ENCODE measurements around the gene MME. TPM values are rescaled to one million over a fixed set of nuclear protein-coding genes. Genes with fewer than 3 reads are reported as not detected.

Gene MME
- total and polyA plus RNA-seq, 2 donors (not counting 1 experiment from before 2014, with no cell fraction given), result 137 to 451 TPM

DNA sequence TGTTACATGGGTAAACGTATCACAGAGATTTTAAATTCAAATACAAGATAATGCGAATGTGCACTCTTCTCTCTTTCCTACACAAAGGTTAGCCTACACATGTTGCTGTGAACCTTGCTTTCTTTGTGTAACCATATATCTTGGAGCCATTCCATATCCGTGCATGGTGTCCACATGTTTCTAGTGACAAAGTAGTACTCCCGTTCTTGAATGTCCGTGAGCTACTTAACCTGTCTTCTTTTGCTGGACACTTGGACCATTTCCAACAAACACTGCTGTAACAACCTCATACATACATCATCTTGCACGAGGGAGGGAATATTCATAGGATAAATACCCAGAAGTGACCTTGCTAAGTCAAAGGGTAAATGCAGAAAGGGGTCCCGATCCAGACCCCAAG, 138.3 kb downstream of the MME start:
- Histone ChIP-seq H3K9ac (ENCODE audit: insufficient read depth, low read length) (no peak overlapping the region), H3K27ac (ENCODE audit: insufficient read depth, low read length) (no peak overlapping the region), H3K9me3 (ENCODE audit: control insufficient read depth, insufficient read depth, low read depth, low read length) (no peaks in the 10 kb centered on the region), H3K4me3 (replicated peaks in 1 of 4; ENCODE audit: control extremely low read depth in 1 of 4, insufficient read depth in 1 of 4, low read depth in 3 of 4, low read length in 4 of 4) (no peak overlapping the region), H3K27me3 (ENCODE audit: control insufficient read depth, insufficient read depth, low read length) (no peaks in the 10 kb centered on the region), H3K4me1 (ENCODE audit: control insufficient read depth, extremely low read depth, insufficient read depth, low read length) (no peaks in the 10 kb centered on the region), H3K36me3 (ENCODE audit: control insufficient read depth, insufficient read depth, low read length) (no peaks in the 10 kb centered on the region), H2AFZ (ENCODE audit: low read length) (no peak overlapping the region), H4K20me1 (ENCODE audit: control insufficient read depth, extremely low read depth, insufficient read depth, low read length) (no peaks in the 10 kb centered on the region), H3K79me2 (ENCODE audit: control insufficient read depth, insufficient read depth, low read length) (no peaks in the 10 kb centered on the region), H3K4me2 (ENCODE audit: extremely low read depth, insufficient read depth, low read length) (no peak overlapping the region)
- DNase-seq (ENCODE audit: low read depth in 2 of 2), result peak in 1 of 2 donors; percentile 8
- TF ChIP-seq EZH2 (IDR thresholded peaks at IDR 0.05; ENCODE audit: low read length, missing control alignments), result no peak
- TF ChIP-seq, protein P1, sequence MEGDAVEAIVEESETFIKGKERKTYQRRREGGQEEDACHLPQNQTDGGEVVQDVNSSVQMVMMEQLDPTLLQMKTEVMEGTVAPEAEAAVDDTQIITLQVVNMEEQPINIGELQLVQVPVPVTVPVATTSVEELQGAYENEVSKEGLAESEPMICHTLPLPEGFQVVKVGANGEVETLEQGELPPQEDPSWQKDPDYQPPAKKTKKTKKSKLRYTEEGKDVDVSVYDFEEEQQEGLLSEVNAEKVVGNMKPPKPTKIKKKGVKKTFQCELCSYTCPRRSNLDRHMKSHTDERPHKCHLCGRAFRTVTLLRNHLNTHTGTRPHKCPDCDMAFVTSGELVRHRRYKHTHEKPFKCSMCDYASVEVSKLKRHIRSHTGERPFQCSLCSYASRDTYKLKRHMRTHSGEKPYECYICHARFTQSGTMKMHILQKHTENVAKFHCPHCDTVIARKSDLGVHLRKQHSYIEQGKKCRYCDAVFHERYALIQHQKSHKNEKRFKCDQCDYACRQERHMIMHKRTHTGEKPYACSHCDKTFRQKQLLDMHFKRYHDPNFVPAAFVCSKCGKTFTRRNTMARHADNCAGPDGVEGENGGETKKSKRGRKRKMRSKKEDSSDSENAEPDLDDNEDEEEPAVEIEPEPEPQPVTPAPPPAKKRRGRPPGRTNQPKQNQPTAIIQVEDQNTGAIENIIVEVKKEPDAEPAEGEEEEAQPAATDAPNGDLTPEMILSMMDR (conservative IDR thresholded peaks at IDR 0.05 in 1 of 2, IDR thresholded peaks at IDR 0.05 in 1 of 2; ENCODE audit: low read depth in 1 of 2, low read length in 2 of 2), result no peak

DNA sequence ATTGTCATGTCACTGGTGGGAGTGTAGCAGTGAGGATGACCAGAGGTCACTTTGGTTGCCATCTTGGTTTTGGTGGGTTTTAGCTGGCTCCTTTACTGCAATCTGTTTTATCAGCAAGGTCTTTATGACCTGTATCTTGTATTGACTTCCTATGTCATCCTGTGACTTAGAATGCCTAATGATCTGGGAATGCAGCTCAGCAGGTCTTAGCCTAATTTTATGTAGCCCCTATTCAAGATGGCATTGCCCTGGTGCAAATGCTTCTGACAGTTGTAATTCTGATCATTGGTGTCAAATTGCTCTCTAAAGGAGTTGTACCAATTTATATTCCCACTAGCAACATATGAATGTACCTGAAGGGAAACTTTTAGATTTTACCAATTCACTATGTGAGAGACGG, 139.0 kb downstream of the MME start:
- Histone ChIP-seq H3K27ac (ENCODE audit: insufficient read depth, low read length) (no peak overlapping the region), H3K4me3 (replicated peaks in 1 of 4; ENCODE audit: control extremely low read depth in 1 of 4, insufficient read depth in 1 of 4, low read depth in 3 of 4, low read length in 4 of 4) (no peak overlapping the region), H3K4me1 (ENCODE audit: control insufficient read depth, extremely low read depth, insufficient read depth, low read length) (no peaks in the 10 kb centered on the region), H3K4me2 (ENCODE audit: extremely low read depth, insufficient read depth, low read length) (no peak overlapping the region), H4K20me1 (ENCODE audit: control insufficient read depth, extremely low read depth, insufficient read depth, low read length) (no peaks in the 10 kb centered on the region), H3K9ac (ENCODE audit: insufficient read depth, low read length) (no peak overlapping the region), H3K27me3 (ENCODE audit: control insufficient read depth, insufficient read depth, low read length) (no peaks in the 10 kb centered on the region), H2AFZ (ENCODE audit: low read length) (no peak overlapping the region), H3K9me3 (ENCODE audit: control insufficient read depth, insufficient read depth, low read depth, low read length) (no peaks in the 10 kb centered on the region), H3K36me3 (ENCODE audit: control insufficient read depth, insufficient read depth, low read length) (no peaks in the 10 kb centered on the region), H3K79me2 (ENCODE audit: control insufficient read depth, insufficient read depth, low read length) (no peaks in the 10 kb centered on the region)
- DNase-seq (ENCODE audit: low read depth in 2 of 2), result no peak
- TF ChIP-seq EZH2 (IDR thresholded peaks at IDR 0.05; ENCODE audit: low read length, missing control alignments), result no peak
- TF ChIP-seq, protein P1 (conservative IDR thresholded peaks at IDR 0.05 in 1 of 2, IDR thresholded peaks at IDR 0.05 in 1 of 2; ENCODE audit: low read depth in 1 of 2, low read length in 2 of 2), result no peak

- Histone ChIP-seq H3K36me3 (ENCODE audit: control insufficient read depth, insufficient read depth, low read length) (no peaks in the 10 kb centered on the region), H3K9me3 (ENCODE audit: control insufficient read depth, insufficient read depth, low read depth, low read length) (no peaks in the 10 kb centered on the region), H3K9ac (ENCODE audit: insufficient read depth, low read length) (no peak overlapping the region), H3K4me3 (replicated peaks in 1 of 4; ENCODE audit: control extremely low read depth in 1 of 4, insufficient read depth in 1 of 4, low read depth in 3 of 4, low read length in 4 of 4) (no peak overlapping the region), H3K4me2 (ENCODE audit: extremely low read depth, insufficient read depth, low read length) (no peak overlapping the region), H3K27ac (ENCODE audit: insufficient read depth, low read length) (no peak overlapping the region), H3K27me3 (ENCODE audit: control insufficient read depth, insufficient read depth, low read length) (no peaks in the 10 kb centered on the region), H3K4me1 (ENCODE audit: control insufficient read depth, extremely low read depth, insufficient read depth, low read length) (no peaks in the 10 kb centered on the region), H3K79me2 (ENCODE audit: control insufficient read depth, insufficient read depth, low read length) (no peaks in the 10 kb centered on the region), H4K20me1 (ENCODE audit: control insufficient read depth, extremely low read depth, insufficient read depth, low read length) (no peaks in the 10 kb centered on the region), H2AFZ (ENCODE audit: low read length) (no peak overlapping the region)
- DNase-seq (ENCODE audit: low read depth in 2 of 2), result no peak
- TF ChIP-seq, protein P1 (conservative IDR thresholded peaks at IDR 0.05 in 1 of 2, IDR thresholded peaks at IDR 0.05 in 1 of 2; ENCODE audit: low read depth in 1 of 2, low read length in 2 of 2), result no peak
- no peak for TF ChIP-seq EZH2 (IDR thresholded peaks at IDR 0.05; ENCODE audit: low read length, missing control alignments)
Measured at GRCh38 chr3:155225417-155225816, 145.3 kb downstream of the MME start.

All from fibroblast of lung (primary cell).